22Rv1 (cell line): Measurements from ENCODE around the gene ZRANB3.

Experiments
- CTCF ChIP-seq: fragments of 450-650 bp; IDR thresholded peaks from 2 replicates; pipeline ENCODE4 v1.5.1; 2017; ENCODE audit warnings: mild to moderate bottlenecking
- ZFX ChIP-seq: fragments of 450-650 bp; IDR thresholded peaks from 2 replicates; pipeline ENCODE4 v1.6.1; 2017; ENCODE audit warnings: antibody characterized with exemption, borderline replicate concordance

DNA sequence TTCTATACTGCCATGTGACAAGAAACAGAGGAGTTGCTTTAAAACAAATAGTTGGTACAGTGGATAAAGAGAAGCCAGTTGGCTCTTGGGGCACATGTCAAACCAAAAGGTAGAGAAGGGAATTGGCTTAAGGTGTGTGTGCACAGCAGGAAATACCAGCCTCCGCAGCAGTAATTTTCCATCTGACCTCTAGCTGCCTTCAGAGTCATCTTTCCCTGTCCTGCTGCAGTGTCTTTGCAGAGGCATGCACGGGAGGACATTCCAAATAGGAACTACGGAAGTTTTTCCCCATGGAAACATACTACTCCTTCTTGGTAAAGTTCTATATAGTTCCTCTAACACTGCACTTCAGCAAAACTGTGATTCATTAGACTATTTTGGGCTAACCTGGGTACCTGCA, 379.4 kb downstream of the ZRANB3 start:
- TF ChIP-seq CTCF (no peak), ZFX (no peak)
